GM10266 (cell line): ENCODE measurements around the gene PHF11.
"Not testable (repeated sequence)": the region's sequence is repeated elsewhere in the genome, so short reads cannot be mapped to it uniquely, and the experiment has no call there.

Experiments used
- DNase-seq: peaks from one replicate; pipeline ENCODE4 v3.0.0; 2012; ENCODE audit errors: extremely low spot score
- TF ChIP-seq, protein P1 (sequence below): IDR thresholded peaks from 2 replicates; pipeline ENCODE4 v1.5.1; 2012; ENCODE audit warnings: mild to moderate bottlenecking, low read depth; ENCODE audit not compliant: control insufficient read depth, insufficient read depth; ENCODE audit errors: missing control alignments

Gene PHF11

GRCh38 chr13:49466292-49466838 is 29.4 kb upstream of the PHF11 start:
- TF ChIP-seq, protein P1, sequence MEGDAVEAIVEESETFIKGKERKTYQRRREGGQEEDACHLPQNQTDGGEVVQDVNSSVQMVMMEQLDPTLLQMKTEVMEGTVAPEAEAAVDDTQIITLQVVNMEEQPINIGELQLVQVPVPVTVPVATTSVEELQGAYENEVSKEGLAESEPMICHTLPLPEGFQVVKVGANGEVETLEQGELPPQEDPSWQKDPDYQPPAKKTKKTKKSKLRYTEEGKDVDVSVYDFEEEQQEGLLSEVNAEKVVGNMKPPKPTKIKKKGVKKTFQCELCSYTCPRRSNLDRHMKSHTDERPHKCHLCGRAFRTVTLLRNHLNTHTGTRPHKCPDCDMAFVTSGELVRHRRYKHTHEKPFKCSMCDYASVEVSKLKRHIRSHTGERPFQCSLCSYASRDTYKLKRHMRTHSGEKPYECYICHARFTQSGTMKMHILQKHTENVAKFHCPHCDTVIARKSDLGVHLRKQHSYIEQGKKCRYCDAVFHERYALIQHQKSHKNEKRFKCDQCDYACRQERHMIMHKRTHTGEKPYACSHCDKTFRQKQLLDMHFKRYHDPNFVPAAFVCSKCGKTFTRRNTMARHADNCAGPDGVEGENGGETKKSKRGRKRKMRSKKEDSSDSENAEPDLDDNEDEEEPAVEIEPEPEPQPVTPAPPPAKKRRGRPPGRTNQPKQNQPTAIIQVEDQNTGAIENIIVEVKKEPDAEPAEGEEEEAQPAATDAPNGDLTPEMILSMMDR: no peak
- no peak for DNase-seq

DNA sequence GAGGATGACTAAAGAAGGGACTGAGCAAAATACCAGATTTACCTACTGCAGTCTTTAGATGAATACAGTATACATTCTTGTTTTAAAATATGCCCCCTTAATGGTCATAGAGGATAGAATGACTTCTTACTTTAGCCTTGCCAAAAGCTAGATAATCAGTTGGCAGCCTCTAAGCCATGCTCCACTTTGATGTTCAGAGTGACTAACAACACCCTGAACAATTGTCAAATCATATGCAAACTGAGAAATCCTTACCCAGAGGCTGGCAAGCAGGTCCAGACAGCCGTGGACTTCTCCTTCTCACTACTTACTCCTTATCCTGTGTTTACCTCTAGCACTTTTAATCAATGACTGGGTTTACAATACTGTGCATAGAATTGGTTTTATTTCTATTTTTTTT is 23.6 kb upstream of the PHF11 start:
- no peak for DNase-seq
- TF ChIP-seq, protein P1: no peak

GRCh38 chr13:49476529-49476928 is 19.2 kb upstream of the PHF11 start:
- TF ChIP-seq, protein P1: no peak
- no peak for DNase-seq

DNA sequence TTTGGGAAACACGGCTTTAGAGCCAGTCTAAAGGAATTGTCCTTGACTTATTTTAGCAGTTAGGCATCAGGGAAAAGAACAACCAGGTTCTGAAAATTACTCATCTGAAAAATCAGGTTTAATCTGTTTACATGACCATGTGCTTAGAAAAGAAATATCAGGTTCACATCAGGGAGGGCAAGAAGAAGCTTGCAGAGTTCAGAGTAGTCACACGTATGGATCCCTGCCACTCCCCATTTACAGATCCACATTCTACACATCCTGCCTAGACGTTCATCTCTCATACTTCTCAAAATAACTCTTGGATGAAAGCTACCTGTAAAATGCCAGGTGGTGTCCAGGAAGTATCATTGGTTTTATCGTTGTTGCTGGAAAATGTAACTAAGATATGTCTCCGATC is 14.0 kb upstream of the PHF11 start:
- DNase-seq: no peak
- TF ChIP-seq, protein P1: no peak

- TF ChIP-seq, protein P1: no peak
- no peak for DNase-seq
Observed at GRCh38 chr13:49488563-49488962, 7.2 kb upstream of the PHF11 start.

- DNase-seq: no peak
- TF ChIP-seq, protein P1: peak; percentile 10
Observed at GRCh38 chr13:49494645-49495044, 1.1 kb upstream of the PHF11 start.

- not testable (repeated sequence) for DNase-seq
Observed at GRCh38 chr13:49496837-49497236, 1.1 kb downstream of the PHF11 start.

GRCh38 chr13:49497272-49497671 is 1.5 kb downstream of the PHF11 start:
- DNase-seq: no peak
- TF ChIP-seq, protein P1: no peak
